B cell (primary cell): ENCODE results near the gene ATXN7L2. TPM values are rescaled to one million over a fixed set of nuclear protein-coding genes. Genes with fewer than 3 reads are reported as not detected.

Source experiments
- ATAC-seq: fragments of 200-7000 bp; cut with Tn5 transposase; one replicate; pipeline ENCODE4 v1.10.0; 2021; ENCODE audit warnings: low read depth, mild to moderate bottlenecking, moderate number of reproducible peaks, moderate library complexity
- CTCF ChIA-PET: fragments of 350-600 bp; sonication (Branson Sonifier 250); formaldehyde crosslinking; loops from one replicate; lab custom pipeline; 2021; ENCODE audit warnings: antibody characterized with exemption, inconsistent platforms; lab: Charles Lee
- POLR2A ChIA-PET: fragments of 350-600 bp; sonication (Branson Sonifier 250); formaldehyde crosslinking; loops from one replicate; lab custom pipeline; 2021; ENCODE audit warnings: antibody characterized with exemption; lab: Charles Lee
- DNase-seq: peaks from one replicate; pipeline ENCODE4 v3.0.0; 2013
- H2AFZ ChIP-seq: 2 replicates; pipeline ENCODE4 v1.6.1; 2012; ENCODE audit warnings: mild to moderate bottlenecking, low read depth, low read length; ENCODE audit not compliant: insufficient read depth, poor library complexity, severe bottlenecking
- H3K27ac ChIP-seq, 2 donors: 1 replicate in 1 of 2; 2 replicates in 1 of 2; pipeline ENCODE4 v1.5.1; 2012 to 2013; ENCODE audit warnings: low read length in 2 of 2, mild to moderate bottlenecking in 2 of 2, moderate library complexity in 1 of 2
- H3K27me3 ChIP-seq, 4 experiments: fragments of 200-600 bp in 1 of 4; sonication (generic) in 1 of 4; replicated peaks in 1 of 4; 1 replicate in 2 of 4; 2 replicates in 2 of 4; pipeline versions ENCODE4 v1.6.1 to v1.7.0; 2013 to 2016; ENCODE audit warnings: low read length in 3 of 4, mild to moderate bottlenecking in 2 of 4, mixed read lengths in 1 of 4, moderate library complexity in 1 of 4; ENCODE audit not compliant: insufficient read depth in 4 of 4, control insufficient read depth in 3 of 4; ENCODE audit errors: control extremely low read depth in 1 of 4
- H3K36me3 ChIP-seq, 2 experiments: replicated peaks in 1 of 2; 1 replicate in 1 of 2; 2 replicates in 1 of 2; pipeline versions ENCODE4 v1.6.1 to v1.7.1; 2013; ENCODE audit warnings: low read length in 1 of 2; ENCODE audit not compliant: insufficient read depth in 2 of 2, control insufficient read depth in 1 of 2; ENCODE audit errors: control extremely low read depth in 1 of 2, extremely low read depth in 1 of 2
- H3K4me1 ChIP-seq, 2 donors: fragments of 200-600 bp in 1 of 2; sonication (generic) in 1 of 2; 1 replicate in 1 of 2; 2 replicates in 1 of 2; pipeline versions ENCODE4 v1.5.1 to v1.6.1; 2013 to 2017; ENCODE audit warnings: low read length in 2 of 2; ENCODE audit not compliant: control insufficient read depth in 2 of 2, insufficient read depth in 2 of 2
- H3K4me2 ChIP-seq: replicated peaks from 2 replicates; pipeline ENCODE3; 2012; ENCODE audit warnings: mild to moderate bottlenecking, low read depth, low read length; ENCODE audit not compliant: poor library complexity, severe bottlenecking
- H3K4me3 ChIP-seq, 5 experiments: fragments of 200-600 bp in 1 of 5; sonication (generic) in 1 of 5; 1 replicate in 3 of 5; 2 replicates in 2 of 5; pipeline versions ENCODE4 v1.5.1 to v1.7.0; 2011 to 2016; ENCODE audit warnings: low read length in 4 of 5, mild to moderate bottlenecking in 4 of 5, low read depth in 2 of 5, control low read depth in 1 of 5, moderate library complexity in 1 of 5; ENCODE audit not compliant: insufficient read depth in 1 of 5; ENCODE audit errors: control extremely low read depth in 1 of 5, extremely low read depth in 1 of 5
- H3K79me2 ChIP-seq: fragments of 200-600 bp; sonication (generic); one replicate; pipeline ENCODE4 v1.6.0; 2016; ENCODE audit warnings: low read length; ENCODE audit not compliant: control insufficient read depth, insufficient read depth
- H3K9ac ChIP-seq: fragments of 200-600 bp; sonication (generic); 2 replicates; pipeline ENCODE4 v1.6.1; 2017; ENCODE audit warnings: mild to moderate bottlenecking, low read length, moderate library complexity
- H3K9me3 ChIP-seq, 3 donors: one replicate each; pipeline versions ENCODE4 v1.6.1 to v1.7.1; 2013; ENCODE audit warnings: low read length in 2 of 3; ENCODE audit not compliant: control insufficient read depth in 2 of 3, insufficient read depth in 1 of 3; ENCODE audit errors: control extremely low read depth in 1 of 3
- H4K20me1 ChIP-seq: 2 replicates; pipeline ENCODE4 v1.6.0; 2012; ENCODE audit warnings: mild to moderate bottlenecking, low read length; ENCODE audit not compliant: insufficient read depth, control insufficient read depth, poor library complexity, severe bottlenecking
- H3K27ac Mint-ChIP-seq: one replicate; pipeline ENCODE4 v1.8.0; 2021; ENCODE audit warnings: mixed read lengths
- H3K27me3 Mint-ChIP-seq: one replicate; pipeline ENCODE4 v1.8.0; 2021; ENCODE audit warnings: mixed read lengths
- H3K4me1 Mint-ChIP-seq: one replicate; pipeline ENCODE4 v1.8.0; 2021; ENCODE audit warnings: mixed read lengths
- H3K4me3 Mint-ChIP-seq: one replicate; pipeline ENCODE4 v1.8.0; 2021; ENCODE audit warnings: mixed read lengths
- H3K9me3 Mint-ChIP-seq: one replicate; pipeline ENCODE4 v1.8.0; 2022; ENCODE audit warnings: mixed read lengths; ENCODE audit not compliant: insufficient read depth
- CTCF ChIP-seq: fragments of 200-600 bp; IDR thresholded peaks from one replicate; pipeline ENCODE4 v1.8.0; 2022; ENCODE audit warnings: antibody characterized with exemption, mild to moderate bottlenecking
- EZH2 ChIP-seq: IDR thresholded peaks from 2 replicates; pipeline ENCODE4 v1.6.1; 2012; ENCODE audit warnings: borderline replicate concordance, low read depth, mild to moderate bottlenecking, moderate library complexity, low read length; ENCODE audit not compliant: insufficient read depth, poor library complexity, severe bottlenecking
- whole genome bisulfite sequencing: methylation state at CpG from one replicate; pipeline ENCODE4 v1.1.5; 2013; ENCODE audit warnings: missing lambda C conversion rate; ENCODE audit not compliant: insufficient coverage; 5-methylcytosine and 5-hydroxymethylcytosine counted together
- intact Hi-C: fragments of 100-400 bp; cut with micrococcal nuclease; formaldehyde crosslinking; loops from one replicate; pipeline ENCODE4 v1.10.0; 2022
- polyA plus RNA-seq: library from polyadenylated mRNA; depleted of rRNA; stranded (reverse); fragments of >200 nt; gene quantifications from 2 replicates; pipeline ENCODE4 v1.2.3, GENCODE V29; 2012
- total RNA-seq, 2 donors: library from RNA; stranded (reverse); fragments of 120-200 nt in 1 of 2; gene quantifications; 1 replicate in 1 of 2; 2 replicates in 1 of 2; pipeline versions ENCODE4 v1.2.3 to v1.2.4, GENCODE V29; 2013 to 2022

Gene ATXN7L2
- total and polyA plus RNA-seq, 2 donors (not counting 1 experiment from before 2014, with no cell fraction given): 10.9 to 12.4 TPM

GRCh38 chr1:109441069-109441468 is 42.6 kb upstream of the ATXN7L2 start:
- CTCF ChIA-PET: no interaction called here

GRCh38 chr1:109443476-109443875 is 40.2 kb upstream of the ATXN7L2 start:
- H3K4me3 ChIP-seq: no peak overlapping the region
- intact Hi-C loops: no loop called here
- no peaks in the 10 kb centered on the region for H3K36me3 ChIP-seq
- POLR2A ChIA-PET: no interaction called here
- TF ChIP-seq EZH2: no peak
- TF ChIP-seq CTCF: no peak
- Mint-ChIP-seq H3K4me1 (no peaks in the 10 kb centered on the region), H3K27ac (no peak overlapping the region), H3K27me3 (peaks cover 18% of the 10 kb centered on the region), H3K4me3 (no peak overlapping the region), H3K9me3 (no peaks in the 10 kb centered on the region)
- H3K4me2 ChIP-seq: no peak overlapping the region
- CTCF ChIA-PET: no interaction called here
- H3K4me1 ChIP-seq: no peaks in the 10 kb centered on the region
- no peaks in the 10 kb centered on the region for H3K79me2 ChIP-seq
- 86% methylated on average over 2 of the region's 2 CpGs for WGBS
- H3K27ac ChIP-seq: no peak overlapping the region
- no peak overlapping the region for H3K9ac ChIP-seq
- H3K9me3 ChIP-seq: no peaks in the 10 kb centered on the region
- DNase-seq: no peak
- peaks cover 0 to 26% (median 22%) of the 10 kb centered on the region in 4 experiments for H3K27me3 ChIP-seq
- H4K20me1 ChIP-seq: no peaks in the 10 kb centered on the region
- no peak overlapping the region for H2AFZ ChIP-seq
- no peak for ATAC-seq

More at GRCh38 chr1:109441069-109441468, 42.6 kb upstream of the ATXN7L2 start:
- Mint-ChIP-seq H3K9me3 (no peaks in the 10 kb centered on the region), H3K27me3 (peaks cover 5% of the 10 kb centered on the region), H3K4me3 (no peak overlapping the region), H3K4me1 (no peaks in the 10 kb centered on the region), H3K27ac (no peak overlapping the region)
- Histone ChIP-seq H3K4me2 (no peak overlapping the region), H3K9me3 (no peaks in the 10 kb centered on the region), H3K79me2 (no peaks in the 10 kb centered on the region), H3K27ac (no peak overlapping the region), H3K36me3 (no peaks in the 10 kb centered on the region), H4K20me1 (no peaks in the 10 kb centered on the region), H3K9ac (no peak overlapping the region), H2AFZ (no peak overlapping the region), H3K27me3 (peaks cover 0 to 22% (median 18%) of the 10 kb centered on the region in 4 experiments), H3K4me1 (no peaks in the 10 kb centered on the region), H3K4me3 (no peak overlapping the region)
- POLR2A ChIA-PET: no interaction called here
- DNase-seq: no peak
- ATAC-seq: no peak
- 57% methylated on average over 1 of the region's 1 CpG for WGBS
- no peak for TF ChIP-seq EZH2
- TF ChIP-seq CTCF: no peak
- intact Hi-C loops: no loop called here
